Measurements from ENCODE around the gene VGLL3.
"Not testable (repeated sequence)": the region's sequence is repeated elsewhere in the genome, so short reads cannot be mapped to it uniquely, and the experiment has no call there.

Gene VGLL3

DNA sequence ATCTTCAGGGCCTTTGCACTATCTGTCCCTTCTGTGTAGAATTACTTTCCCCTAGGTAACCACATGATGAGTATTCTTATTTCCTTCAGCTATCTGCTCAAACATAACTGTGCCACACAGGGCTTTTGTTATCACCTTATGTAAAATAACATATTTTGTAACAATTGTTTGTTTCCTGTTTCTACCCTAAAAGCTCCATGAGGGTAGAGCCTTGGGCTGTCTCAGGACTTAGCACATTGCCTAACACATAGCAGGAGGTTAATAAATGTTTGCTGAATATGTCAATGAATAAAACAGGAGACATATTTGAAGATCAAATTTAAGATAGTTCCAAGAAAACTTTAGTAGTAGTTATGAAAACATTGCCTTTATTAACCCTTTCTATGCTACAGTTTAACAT lies 14.7 kb downstream of the VGLL3 start:
- H3K27ac ChIP-seq: no peak overlapping the region
- TF ChIP-seq, protein P1, sequence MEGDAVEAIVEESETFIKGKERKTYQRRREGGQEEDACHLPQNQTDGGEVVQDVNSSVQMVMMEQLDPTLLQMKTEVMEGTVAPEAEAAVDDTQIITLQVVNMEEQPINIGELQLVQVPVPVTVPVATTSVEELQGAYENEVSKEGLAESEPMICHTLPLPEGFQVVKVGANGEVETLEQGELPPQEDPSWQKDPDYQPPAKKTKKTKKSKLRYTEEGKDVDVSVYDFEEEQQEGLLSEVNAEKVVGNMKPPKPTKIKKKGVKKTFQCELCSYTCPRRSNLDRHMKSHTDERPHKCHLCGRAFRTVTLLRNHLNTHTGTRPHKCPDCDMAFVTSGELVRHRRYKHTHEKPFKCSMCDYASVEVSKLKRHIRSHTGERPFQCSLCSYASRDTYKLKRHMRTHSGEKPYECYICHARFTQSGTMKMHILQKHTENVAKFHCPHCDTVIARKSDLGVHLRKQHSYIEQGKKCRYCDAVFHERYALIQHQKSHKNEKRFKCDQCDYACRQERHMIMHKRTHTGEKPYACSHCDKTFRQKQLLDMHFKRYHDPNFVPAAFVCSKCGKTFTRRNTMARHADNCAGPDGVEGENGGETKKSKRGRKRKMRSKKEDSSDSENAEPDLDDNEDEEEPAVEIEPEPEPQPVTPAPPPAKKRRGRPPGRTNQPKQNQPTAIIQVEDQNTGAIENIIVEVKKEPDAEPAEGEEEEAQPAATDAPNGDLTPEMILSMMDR (conservative IDR thresholded peaks at IDR 0.05): no peak
- no peak for TF ChIP-seq ZFX (IDR thresholded peaks at IDR 0.05)

DNA sequence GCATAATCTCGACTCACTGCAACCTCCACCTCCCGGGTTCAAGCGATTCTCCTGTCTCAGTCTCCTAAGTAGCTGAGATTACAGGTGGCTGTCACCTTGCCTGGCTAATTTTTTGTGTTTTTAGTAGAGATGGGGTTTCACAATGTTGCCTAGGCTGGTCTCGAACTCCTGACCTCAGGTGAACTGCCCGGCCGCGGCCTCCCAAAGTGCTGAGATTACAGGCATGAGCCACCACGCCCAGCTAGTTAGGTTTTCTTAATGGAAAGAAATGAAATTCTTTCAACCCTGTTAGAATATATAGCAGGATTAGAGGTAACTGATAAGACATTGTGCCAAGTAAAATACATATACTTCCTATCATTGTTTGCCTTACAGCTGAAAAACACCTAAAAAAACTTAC lies 16.8 kb downstream of the VGLL3 start:
- H3K27ac ChIP-seq: not testable (repeated sequence)

DNA sequence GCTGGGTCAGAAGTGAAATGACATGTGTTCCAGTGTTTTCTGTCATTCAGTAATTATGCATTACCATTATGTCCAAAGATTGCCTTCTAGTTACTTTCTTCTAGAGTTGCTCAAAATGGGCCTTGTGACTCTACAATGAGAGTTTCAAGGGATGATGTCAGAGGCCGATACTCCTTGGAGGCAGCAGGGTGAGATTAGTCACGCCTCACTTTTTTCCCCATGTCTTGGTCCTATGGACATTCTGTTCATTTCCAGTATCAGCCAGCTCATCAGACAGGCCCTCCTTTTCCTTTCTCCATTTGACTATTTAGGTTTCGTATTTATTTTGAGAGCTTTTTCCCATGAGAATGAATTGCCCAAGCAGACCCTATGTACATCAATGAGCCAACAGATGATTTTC lies 17.5 kb downstream of the VGLL3 start:
- TF ChIP-seq ZFX (IDR thresholded peaks at IDR 0.05): no peak
- TF ChIP-seq, protein P1 (conservative IDR thresholded peaks at IDR 0.05): no peak
- no peak overlapping the region for H3K27ac ChIP-seq

DNA sequence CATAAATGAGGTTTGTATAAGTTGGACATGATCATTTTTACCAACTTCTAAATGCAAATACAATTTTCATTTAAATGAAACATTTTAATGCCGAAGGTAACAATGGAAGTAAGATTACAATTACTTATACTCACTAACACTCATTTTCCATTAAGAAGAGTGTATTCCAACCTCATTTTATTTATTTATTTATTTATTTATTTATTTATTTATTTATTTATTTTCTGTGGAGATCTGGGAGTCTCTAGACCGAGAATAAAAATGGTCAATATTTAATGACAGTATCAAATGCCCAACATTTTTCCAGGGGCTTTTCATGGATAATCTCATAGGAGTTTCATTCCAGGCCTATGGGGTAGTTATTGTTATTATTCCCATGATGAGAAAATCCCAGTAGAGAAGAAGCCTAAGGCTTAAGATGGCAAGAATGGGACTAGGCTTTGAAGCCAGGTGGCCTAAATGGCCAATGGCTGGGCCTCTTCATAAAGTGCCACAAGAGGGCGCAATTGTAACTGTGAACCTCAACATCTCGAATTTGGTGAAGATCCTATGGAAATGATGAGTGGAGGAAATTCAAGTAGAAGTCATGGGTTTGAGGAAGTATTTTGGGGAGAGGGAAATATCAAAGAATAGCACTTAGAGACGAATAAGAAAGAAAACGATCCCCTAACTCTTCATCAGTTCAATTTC lies 21.3 kb downstream of the VGLL3 start:
- no peak for TF ChIP-seq ZFX (IDR thresholded peaks at IDR 0.05)
- TF ChIP-seq, protein P1 (conservative IDR thresholded peaks at IDR 0.05): peak; percentile 74
- H3K27ac ChIP-seq: no peak overlapping the region

DNA sequence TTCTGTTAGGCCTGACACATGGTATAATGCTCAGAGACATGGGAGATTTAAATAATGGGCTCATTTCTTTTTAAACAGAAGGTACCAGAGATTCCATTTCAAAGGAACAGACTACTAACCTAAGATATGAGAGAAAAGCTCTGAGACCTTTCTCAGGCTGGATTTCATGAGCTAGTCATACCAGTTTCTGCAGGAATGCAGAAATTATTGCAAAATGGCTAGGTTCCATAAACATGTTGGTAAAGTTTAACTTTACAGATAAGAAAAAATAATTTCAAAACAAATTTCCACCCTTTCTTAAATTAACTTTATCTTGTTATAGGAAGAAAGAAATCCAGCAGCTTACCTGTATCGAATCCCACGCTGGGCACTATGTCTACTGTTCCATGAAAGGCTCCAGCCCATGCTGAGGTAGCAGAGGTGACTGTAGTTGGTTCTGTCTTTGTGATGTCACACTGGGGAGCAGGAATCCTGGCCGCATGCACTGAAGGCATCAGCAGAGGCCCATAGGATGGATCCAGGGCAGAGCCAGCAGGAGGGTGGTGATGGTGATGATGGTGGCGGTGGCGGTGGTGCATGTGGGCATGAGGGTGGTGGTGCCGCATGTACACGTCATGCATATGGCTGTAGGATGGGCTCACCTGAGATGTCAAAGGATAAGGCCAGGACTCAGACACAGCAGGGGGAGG lies 22.6 kb downstream of the VGLL3 start:
- TF ChIP-seq, protein P1 (conservative IDR thresholded peaks at IDR 0.05): no peak
- no peak for TF ChIP-seq ZFX (IDR thresholded peaks at IDR 0.05)
- H3K27ac ChIP-seq: no peak overlapping the region

DNA sequence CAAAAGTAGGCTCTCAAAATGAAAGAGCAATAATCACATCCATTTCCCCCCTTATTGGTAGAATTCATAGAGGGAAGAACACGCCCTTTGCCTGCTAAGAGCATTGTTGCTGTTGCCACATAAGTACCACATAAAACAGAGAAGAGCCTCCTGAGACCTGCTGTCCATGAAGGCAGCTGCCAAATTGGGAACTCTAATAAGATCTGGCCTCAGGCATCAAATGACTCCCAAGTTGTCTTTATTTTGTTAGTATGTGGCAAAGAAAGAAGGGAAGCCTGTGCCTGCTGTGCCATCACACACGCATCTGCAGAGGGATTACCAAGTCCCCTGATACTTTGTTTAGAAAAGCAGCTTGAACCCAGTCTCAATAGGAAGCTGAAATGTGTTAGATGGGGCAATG lies 23.9 kb downstream of the VGLL3 start:
- no peak for TF ChIP-seq ZFX (IDR thresholded peaks at IDR 0.05)
- TF ChIP-seq, protein P1 (conservative IDR thresholded peaks at IDR 0.05): no peak
- no peak overlapping the region for H3K27ac ChIP-seq

DNA sequence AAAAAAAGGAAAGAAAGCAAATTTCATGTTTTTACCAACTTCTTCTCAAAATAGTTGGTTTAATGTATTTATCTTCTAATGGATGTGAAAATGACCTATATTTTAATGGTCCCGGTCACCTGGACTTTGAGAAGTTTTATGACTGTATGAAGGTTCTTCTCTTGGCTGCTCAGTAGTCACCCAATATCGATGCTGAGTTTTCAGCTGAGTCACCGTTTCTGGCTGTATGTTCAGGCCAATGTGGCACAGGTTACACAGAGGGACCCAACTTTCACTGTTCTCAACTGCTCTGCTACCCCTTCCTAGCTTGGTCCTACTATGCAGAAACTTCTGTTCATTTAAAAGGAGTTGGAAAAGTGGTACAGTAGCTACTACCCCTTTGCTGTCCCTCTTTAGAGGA lies 25.8 kb downstream of the VGLL3 start:
- TF ChIP-seq, protein P1 (conservative IDR thresholded peaks at IDR 0.05): no peak
- no peak for TF ChIP-seq ZFX (IDR thresholded peaks at IDR 0.05)
- no peak overlapping the region for H3K27ac ChIP-seq

DNA sequence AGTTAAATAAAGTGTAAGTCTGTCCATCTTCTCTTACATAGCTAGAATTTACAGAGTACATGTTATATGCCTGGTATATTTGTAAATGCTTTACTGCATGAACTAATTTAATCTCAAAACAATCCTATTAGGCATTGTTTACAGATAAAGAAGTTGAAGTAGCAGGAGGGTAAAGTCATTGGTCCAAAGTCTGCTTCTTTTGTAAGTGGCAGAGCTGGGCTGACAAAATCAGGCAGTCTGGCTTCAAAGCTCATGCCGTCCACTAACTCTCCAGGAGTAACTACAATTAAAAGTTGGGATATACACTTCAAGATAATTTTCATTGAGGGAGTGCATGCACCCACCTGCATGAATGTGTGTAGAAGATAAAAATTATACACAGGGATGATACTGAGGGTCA lies 27.3 kb downstream of the VGLL3 start:
- H3K27ac ChIP-seq: no peak overlapping the region
- TF ChIP-seq, protein P1 (conservative IDR thresholded peaks at IDR 0.05): no peak
- TF ChIP-seq ZFX (IDR thresholded peaks at IDR 0.05): no peak
